HG02870 (cell line): ENCODE results near the gene SHC2.
A peak's percentile ranks its signal among the peaks of the same experiment; 100 is the strongest.
"Not testable (repeated sequence)": the region's sequence is repeated elsewhere in the genome, so short reads cannot be mapped to it uniquely, and the experiment has no call there.

ENCODE experiments used
- ATAC-seq: cut with Tn5 transposase; IDR thresholded peaks from one replicate; pipeline ENCODE4 v1.9.1; 2021; ENCODE audit warnings: mild to moderate bottlenecking, moderate library complexity; ENCODE audit not compliant: unreplicated experiment

SHC2 gene

DNA sequence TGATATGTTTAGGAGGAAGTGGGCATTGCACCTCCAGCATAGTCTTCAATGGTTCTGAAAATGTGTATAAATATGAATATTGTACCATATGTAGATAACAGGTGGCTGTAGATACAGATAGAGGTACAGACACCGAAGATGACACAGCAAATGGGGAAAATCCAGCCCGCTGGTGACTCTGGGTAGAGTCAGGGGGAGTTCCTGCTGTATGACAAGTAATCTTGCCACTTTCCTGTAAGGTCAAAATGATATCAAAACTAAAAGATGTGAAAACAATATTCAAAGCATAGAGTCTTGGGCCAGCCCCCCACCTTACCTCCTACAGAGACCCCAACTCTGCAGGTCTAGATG, 69.7 kb downstream of the SHC2 start:
- no peak for ATAC-seq

DNA sequence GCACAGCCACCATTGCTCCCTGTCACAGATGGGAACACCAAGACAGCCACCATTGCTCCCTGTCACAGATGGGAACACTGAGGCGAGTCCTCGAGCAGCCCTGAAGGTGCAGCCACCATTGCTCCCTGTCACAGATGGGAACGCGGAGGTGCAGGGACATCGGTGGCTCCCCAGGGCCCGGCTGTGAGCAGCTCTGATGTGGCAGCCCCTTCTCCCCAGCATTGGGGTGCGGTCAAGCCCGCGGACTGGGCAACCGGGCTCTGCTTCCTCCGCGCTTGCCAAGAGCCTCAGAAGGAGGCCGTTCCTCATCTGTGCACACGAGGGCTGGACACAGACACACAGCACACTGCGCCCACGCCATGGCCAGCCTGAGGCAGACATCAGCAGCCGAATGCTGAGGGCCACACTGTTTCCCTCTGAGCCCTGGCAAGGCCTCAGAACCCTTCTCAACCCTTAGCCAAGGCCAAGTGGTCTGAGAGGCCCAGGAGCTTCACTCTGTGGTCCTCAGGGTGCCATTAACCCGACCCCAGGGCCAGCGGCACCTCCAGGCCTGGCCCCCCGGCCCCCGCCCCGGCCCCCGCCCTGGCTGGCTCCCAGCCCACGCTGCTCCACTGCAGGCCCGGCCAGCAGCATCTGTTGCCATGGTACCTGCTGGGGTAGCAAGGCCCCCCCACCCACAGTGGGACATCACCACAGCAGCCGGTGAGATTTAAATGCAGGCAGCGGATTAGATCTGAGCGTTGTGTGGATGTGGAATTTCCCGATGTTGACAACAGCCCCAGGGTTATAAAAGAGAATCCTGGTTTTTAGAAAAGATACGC, 70.2 kb downstream of the SHC2 start:
- no peak for ATAC-seq

DNA sequence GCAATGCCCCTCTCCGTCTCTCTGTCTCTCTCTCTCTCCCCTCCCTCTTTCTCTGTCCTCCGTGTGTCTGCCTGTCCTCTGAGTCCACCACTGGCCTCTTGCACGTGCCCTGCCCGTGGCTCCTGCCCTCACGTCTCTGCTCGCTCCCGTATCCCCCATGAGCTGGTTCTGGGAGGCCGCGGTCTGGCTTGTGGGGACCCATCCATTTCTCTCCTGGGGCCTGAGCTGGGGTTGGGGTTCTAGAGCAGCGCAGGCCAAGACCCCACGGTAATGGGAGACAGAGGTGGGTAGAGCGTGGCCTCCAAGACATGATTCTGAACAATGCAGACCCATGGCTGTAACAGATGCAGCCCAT, 70.9 kb downstream of the SHC2 start:
- ATAC-seq, result no peak

DNA sequence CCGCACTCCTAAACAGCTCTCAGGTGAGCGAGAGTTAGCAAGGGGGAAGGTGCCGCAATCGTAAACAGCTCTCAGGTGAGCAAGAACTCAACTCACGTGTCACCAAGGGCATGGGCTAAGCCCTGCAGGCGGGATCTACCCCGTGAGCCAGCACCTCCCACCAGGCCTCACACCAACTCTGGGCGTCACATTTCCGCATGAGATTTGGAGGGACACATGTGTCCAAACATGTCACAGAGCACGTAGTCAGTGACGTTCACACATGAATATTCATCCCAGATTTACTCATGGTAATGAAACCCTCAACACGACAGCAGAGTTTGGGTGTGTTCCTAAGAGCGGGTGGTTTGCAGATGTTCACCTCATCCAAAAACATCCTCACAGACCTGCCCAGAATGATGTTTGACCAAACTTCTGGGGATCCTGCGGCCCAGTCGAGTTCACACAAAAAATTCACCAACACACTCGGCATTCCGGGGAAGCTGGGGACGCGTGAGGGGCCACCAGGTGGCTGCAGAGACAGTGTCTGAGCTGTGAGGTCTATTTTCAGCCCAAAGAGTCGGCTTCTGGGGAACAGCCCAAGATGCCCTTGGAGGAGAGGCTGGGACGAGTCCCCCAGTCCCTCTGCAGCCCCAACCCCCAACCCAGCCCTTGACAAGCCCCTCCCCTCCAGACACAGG, 71.4 kb downstream of the SHC2 start:
- ATAC-seq, result no peak

- no peak for ATAC-seq
Measured at GRCh38 chr19:388691-389090, 72.1 kb downstream of the SHC2 start.

GRCh38 chr19:387777-388176, 73.1 kb downstream of the SHC2 start:
- no peak for ATAC-seq

DNA sequence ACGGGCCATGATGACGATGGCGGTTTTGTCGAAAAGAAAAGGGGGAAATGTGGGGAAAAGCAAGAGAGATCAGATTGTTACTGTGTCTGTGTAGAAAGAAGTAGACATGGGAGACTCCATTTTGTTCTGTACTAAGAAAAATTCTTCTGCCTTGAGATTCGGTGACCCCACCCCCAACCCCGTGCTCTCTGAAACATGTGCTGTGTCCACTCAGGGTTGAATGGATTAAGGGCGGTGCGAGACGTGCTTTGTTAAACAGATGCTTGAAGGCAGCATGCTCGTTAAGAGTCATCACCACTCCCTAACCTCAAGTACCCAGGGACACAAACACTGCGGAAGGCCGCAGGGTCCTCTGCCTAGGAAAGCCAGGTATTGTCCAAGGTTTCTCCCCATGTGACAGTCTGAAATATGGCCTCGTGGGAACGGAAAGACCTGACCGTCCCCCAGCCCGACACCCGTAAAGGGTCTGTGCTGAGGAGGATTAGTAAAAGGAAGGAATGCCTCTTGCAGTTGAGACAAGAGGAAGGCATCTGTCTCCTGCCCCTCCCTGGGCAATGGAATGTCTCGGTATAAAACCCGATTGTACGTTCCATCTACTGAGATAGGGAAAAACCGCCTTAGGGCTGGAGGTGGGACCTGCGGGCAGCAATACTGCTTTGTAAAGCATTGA, 74.1 kb downstream of the SHC2 start:
- ATAC-seq, result not testable (repeated sequence)

DNA sequence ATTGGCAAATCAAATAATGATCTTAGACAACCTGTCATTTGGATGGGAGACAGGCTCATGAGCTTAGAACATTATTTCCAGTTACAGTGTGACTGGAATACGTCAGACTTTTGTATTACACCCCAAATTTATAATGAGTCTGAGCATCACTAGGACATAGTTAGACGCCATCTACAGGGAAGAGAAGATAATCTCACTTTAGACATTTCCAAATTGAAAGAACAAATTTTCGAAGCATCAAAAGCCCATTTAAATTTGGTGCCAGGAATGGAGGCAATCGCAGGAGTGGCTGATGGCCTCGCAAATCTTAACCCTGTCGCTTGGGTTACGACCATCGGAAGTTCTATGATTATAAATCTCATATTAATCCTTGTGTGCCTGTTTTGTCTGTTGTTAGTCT, 74.6 kb downstream of the SHC2 start:
- not testable (repeated sequence) for ATAC-seq

DNA sequence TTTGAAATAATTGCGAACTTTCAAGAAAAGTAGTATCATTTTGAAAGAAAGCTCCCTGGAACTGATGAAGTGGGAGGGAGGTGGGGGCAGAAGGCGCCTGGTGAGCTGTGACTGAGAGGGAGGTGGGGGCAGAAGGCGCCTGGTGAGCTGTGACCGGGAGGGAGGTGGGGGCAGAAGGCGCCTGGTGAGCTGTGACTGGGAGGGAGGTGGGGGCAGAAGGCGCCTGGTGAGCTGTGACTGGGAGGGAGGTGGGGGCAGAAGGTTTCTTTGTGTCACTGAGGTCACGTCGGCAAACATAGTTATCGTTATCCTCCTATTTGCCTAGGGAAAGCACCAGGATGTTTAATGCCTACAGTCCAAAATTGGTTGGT, 76.0 kb downstream of the SHC2 start:
- no peak for ATAC-seq

DNA sequence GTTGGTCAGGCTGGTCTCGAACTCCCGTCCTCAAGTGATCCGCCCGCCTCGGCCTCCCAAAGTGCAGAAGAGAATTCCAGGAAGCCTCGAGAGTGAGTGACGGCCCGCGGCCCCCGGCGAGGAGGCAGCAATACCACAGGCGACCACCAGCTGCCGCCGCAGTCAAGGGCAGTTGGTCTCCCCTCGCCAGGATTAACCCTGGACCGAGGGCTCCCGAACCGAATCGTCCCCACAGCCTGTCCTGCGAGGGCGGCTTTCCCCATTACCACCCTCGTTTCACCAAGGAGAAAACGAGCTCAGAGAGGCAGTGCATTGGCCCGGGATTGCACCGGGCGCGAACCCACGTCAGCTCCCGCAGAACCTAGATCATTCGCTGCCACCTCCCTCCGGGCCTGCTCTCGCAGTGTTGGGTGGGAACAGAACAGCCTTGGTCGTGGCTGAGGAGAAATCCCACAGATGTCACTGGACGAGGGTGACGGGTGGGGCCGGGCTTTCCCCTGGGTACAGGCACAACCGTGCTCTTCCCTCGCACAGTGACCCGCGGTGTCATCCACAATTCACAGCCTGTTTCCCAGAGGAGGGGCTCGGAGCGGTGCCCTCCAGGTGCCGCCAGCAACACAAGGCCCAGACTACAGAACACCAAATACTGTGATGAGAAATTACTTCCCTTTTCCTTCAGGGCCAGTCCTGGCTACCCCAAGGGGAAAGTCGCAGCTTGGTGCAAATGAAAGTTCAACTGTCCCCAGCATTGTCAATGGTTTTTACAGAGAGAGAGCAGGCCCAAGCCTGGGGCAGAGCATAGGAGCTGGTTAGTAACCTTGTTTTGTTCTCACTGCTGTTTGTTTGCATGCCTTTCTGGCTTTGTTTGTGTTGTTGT, 76.7 kb downstream of the SHC2 start:
- ATAC-seq, result no peak

- ATAC-seq, result no peak
Measured at GRCh38 chr19:383040-383439, 77.8 kb downstream of the SHC2 start.

DNA sequence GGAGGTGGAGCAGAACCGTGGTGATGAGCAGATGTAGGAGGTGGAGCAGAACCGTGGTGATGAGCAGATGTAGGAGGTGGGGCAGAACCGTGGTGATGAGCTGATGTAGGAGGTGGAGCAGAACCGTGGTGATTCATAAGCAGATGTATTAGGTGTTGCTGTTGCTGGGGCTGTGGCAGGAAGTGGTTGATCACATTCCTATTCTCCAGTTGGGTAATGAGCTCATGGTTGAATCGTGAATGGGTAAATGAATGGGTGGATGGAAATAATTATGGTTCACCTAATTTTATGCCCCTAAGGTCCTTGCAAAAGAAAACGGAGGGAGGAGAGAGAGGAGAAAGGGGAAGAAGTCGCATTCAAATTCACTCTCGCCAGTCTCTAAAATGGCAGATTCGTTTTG, 78.3 kb downstream of the SHC2 start:
- ATAC-seq, result peak; percentile 67

GRCh38 chr19:381901-382300, 78.9 kb downstream of the SHC2 start:
- ATAC-seq, result not testable (repeated sequence)

DNA sequence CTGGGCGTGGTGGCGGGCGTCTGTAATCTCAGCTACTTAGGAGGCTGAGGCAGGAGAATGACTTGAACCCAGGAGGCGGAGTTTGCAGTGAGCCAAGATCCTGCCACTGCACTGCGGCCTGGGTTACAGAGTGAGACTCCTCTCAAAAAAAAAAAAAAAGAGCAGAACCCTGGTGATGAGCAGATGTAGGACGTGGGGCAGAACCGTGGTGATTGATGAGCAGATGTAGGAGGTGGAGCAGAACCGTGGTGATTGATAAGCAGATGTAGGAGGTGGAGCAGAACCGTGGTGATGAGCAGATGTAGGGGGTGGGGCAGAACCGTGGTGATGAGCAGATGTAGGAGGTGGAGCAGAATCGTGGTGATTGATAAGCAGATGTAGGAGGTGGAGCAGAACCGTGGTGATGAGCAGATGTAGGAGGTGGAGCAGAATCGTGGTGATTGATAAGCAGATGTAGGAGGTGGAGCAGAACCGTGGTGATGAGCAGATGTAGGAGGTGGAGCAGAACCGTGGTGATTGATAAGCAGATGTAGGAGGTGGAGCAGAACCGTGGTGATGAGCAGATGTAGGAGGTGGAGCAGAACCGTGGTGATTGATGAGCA, 80.1 kb downstream of the SHC2 start:
- ATAC-seq, result not testable (repeated sequence)

GRCh38 chr19:379796-380195, 81.0 kb downstream of the SHC2 start:
- no peak for ATAC-seq

DNA sequence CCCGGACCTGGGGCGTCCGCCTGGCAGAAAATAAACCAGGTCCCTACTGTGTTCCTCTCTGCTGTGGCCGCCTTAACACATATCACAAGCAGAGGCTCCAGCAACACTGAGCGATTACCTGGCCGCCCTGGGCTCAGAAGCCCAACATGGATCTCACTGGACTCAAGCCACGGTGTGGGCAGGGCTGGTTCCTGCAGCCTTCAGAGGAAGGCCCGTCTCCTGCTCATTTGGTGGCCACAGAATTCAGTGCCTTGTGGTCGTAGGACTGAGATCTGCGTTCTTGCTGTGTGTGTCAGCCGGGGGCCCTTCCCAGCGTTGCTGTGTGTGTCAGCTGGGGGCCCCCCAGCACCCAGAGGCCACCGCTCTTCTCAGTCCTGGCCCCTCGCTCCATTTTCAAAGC, 82.1 kb downstream of the SHC2 start:
- ATAC-seq, result no peak

GRCh38 chr19:377801-378581, 82.8 kb downstream of the SHC2 start:
- no peak for ATAC-seq

DNA sequence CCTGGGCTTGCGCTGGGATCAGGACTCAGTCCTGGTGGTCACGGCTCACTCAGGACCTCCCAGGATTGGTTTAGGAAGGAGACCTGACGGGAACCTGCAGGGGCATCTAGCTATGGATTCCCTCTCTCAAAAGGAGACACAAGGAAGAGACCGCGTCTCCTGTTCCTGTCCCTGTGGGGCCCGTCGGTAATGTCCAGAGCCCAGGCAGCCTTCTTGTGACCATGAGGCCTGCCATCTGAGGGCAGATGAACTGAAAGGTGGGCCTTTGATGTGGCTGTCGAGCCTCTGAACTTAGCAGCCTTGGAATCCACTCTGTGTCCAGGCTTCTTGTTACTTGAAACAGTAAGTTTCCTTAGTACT, 84.7 kb downstream of the SHC2 start:
- no peak for ATAC-seq

DNA sequence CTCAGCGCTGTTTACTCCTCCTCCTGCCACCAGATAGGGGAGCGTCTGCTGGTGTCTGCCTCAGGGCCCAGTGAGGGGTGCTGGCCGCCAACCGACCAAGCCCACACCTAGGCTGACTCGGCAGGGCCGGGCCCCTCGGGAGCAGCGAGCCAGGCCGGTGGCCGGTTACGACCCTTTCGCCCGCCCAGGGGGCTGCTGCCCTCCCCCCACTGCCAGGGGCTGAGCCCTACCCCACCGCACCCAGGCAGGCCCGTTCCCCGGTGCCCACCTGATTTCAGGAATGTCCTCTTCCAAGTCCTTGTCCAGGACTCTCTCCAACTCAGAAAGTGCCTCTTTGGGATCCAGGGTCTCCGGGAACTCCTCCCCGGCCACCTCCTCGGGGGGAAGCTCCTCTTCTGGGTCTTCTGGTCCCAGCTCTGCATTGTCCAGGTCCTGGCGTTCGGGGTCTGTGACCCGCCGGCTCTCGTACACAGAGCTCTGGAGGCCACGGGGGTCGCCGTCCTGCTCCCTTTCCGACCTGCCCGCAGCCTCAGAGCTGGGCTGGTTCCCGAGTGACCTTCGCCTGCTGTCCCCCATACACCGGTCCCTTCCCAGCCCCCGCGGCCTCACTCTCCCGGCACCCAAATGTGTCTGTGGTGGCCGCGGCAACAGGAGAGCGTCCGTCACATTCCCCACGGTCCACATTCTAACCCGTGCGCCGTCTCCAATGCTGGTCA, 85.3 kb downstream of the SHC2 start:
- no peak for ATAC-seq

DNA sequence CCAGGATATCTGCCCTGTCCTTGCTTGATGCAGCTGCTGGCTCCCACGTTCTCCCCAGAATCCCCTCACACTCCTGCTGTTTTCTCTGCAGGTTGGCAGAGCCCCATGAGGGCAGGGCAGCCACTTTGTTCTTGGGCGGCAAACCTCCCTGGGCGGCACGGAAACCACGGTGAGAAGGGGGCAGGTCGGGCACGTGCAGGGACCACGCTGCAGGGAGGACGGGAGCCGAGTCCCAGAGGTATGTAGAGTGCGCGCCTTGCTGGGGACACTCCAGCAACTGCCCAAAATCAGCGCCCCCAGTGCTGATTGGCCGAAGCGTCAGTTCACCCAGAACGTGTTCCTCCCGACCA, 86.0 kb downstream of the SHC2 start:
- no peak for ATAC-seq
